ENCODE measurements around the gene PDE9A. TPM values are rescaled to one million over a fixed set of nuclear protein-coding genes. Genes with fewer than 3 reads are reported as not detected.

Gene PDE9A
- total RNA-seq, 4 donors from 2014 or later, result 26.7 to 30.6 (median 28.7) TPM

DNA sequence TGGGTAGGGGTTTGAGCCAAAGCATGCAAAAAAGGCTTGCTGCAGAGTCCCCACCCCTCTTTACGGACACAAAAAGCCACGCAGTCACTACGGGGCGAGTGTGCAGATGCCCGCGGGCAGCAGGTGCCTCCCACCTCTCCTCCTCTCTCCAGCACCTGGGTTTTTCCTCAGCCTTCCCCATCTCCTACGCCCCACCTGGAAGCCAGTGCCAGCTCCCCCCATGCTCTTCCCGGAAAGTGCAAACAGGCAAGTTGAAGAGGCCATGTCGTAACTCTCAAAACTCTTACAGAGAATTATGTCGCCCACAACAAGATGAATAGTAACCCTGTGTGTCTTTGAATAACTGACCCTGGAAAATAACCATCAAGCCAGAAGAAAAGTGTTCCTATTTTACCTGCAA, 82.5 kb downstream of the PDE9A start:
- DNase-seq (ENCODE audit: low spot score in 2 of 2), result no peak
- Histone ChIP-seq H3K27me3 (no peaks in the 10 kb centered on the region), H3K4me1 (peaks cover 0 to 28% (median 21%) of the 10 kb centered on the region in 4 donors), H3K4me3 (no peak overlapping the region), H3K9me3 (no peaks in the 10 kb centered on the region), H3K36me3 (peaks cover 0 to 46% (median 2%) of the 10 kb centered on the region in 3 donors), H3K27ac (no peak overlapping the region)
- TF ChIP-seq POLR2A (IDR thresholded peaks at IDR 0.05) (no peak), EP300 (IDR thresholded peaks at IDR 0.05) (no peak)
- TF ChIP-seq, protein P1, sequence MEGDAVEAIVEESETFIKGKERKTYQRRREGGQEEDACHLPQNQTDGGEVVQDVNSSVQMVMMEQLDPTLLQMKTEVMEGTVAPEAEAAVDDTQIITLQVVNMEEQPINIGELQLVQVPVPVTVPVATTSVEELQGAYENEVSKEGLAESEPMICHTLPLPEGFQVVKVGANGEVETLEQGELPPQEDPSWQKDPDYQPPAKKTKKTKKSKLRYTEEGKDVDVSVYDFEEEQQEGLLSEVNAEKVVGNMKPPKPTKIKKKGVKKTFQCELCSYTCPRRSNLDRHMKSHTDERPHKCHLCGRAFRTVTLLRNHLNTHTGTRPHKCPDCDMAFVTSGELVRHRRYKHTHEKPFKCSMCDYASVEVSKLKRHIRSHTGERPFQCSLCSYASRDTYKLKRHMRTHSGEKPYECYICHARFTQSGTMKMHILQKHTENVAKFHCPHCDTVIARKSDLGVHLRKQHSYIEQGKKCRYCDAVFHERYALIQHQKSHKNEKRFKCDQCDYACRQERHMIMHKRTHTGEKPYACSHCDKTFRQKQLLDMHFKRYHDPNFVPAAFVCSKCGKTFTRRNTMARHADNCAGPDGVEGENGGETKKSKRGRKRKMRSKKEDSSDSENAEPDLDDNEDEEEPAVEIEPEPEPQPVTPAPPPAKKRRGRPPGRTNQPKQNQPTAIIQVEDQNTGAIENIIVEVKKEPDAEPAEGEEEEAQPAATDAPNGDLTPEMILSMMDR (IDR thresholded peaks at IDR 0.05), result no peak
- whole genome bisulfite sequencing, 2 donors, result 89 to 90% methylated on average over 10 of the region's 10 CpGs

- Histone ChIP-seq H3K27me3 (no peaks in the 10 kb centered on the region), H3K4me1 (peaks cover 0 to 37% (median 23%) of the 10 kb centered on the region in 4 donors), H3K36me3 (peaks cover 0 to 43% (median 2%) of the 10 kb centered on the region in 3 donors), H3K27ac (peak overlapping the region in 2 of 4 donors; percentile 64 to 82), H3K4me3 (no peak overlapping the region), H3K9me3 (no peaks in the 10 kb centered on the region)
- DNase-seq (ENCODE audit: low spot score in 2 of 2), result no peak
- no peak for TF ChIP-seq POLR2A (IDR thresholded peaks at IDR 0.05)
- no peak for TF ChIP-seq EP300 (IDR thresholded peaks at IDR 0.05)
- TF ChIP-seq, protein P1 (IDR thresholded peaks at IDR 0.05), result no peak
- WGBS, 2 donors, result 86 to 89% methylated on average over 11 to 12 of the region's 12 CpGs
Observed at GRCh38 chr21:42736646-42737350, 83.4 kb downstream of the PDE9A start.

DNA sequence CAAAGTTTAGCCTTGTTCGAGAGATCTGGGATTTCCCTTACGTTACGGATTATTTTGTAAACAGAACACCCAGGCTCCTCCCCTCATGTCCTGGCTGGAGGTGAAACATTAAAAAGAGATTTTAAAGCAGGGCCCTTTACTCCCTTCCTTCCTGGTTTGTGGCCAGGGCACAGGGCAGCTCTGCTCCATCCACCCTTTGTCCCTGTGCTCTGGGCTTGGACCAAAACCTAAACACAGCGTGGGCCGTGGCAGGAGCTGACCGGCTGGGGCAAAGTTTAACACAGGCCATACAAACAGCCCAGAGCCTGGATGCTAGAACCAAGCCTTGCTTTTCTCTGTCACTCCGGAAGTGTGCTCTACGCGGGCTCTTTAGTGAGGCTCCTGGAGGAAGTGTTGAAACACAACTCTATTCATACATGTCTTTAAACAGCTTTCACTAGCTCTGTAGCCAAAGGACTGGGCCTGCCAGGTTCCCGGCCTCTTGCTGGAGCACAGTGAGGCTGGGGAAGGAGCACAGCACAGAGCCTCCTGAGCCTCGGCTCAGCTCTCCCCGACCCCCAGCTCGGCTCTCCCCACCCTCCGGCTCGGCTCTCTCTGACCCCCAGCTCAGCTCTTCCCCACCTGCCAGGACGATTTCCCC, 84.7 kb downstream of the PDE9A start:
- DNase-seq (ENCODE audit: low spot score in 2 of 2), result no peak
- TF ChIP-seq, protein P1 (IDR thresholded peaks at IDR 0.05), result no peak
- peak in 1 of 2 donors; percentile 61 for TF ChIP-seq EP300 (IDR thresholded peaks at IDR 0.05)
- H3K27me3 ChIP-seq, result no peaks in the 10 kb centered on the region
- peaks cover 0 to 37% (median 2%) of the 10 kb centered on the region in 3 donors for H3K36me3 ChIP-seq
- no peaks in the 10 kb centered on the region for H3K9me3 ChIP-seq
- H3K27ac ChIP-seq, result peak overlapping the region; percentile 64 to 82 (median 72)
- H3K4me1 ChIP-seq, result peaks cover 0 to 41% (median 24%) of the 10 kb centered on the region in 4 donors
- no peak overlapping the region for H3K4me3 ChIP-seq
- WGBS, 2 donors, result 11 to 21% methylated on average over 12 to 16 of the region's 16 CpGs

DNA sequence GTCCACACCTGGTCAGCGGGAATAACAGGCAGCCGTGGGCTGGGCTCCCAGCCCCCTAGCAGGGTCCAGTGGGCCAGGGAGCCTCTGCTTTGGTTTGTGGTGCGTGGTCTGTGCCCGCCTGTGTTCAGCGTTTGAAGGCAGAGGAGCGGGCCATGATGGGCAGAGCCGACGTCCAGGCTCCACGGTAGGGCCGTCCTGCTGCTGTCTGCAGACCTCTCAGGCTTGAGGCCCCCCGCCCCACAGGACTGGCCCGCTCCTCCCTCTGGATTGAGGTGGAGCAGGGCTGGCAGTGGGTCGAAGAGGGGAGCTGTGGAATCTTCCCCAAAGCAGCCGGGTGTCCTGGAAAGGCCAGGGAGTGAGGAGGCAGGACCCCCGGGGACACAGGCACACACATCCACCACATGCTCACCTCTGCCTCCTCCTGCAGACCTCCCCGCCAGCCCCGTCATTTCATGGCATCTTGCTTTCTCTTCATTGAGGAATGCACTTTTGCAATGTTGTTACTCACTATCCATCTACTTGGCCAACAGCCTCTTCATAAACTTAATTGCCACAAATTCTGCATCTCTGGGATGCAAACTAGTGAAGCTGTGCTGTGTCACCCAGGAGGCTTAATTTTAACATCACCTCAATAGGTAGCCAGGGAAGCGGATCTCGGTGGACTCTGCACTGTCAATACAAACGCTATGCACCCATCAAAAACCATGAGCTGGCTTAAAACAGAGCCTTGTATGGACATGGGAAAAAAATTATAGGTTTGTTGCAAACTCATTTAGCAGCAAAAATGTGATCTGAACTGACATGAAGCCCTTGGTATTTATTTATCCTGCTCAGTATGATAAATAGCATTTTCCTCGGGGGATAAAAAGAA, 85.9 kb downstream of the PDE9A start:
- DNase-seq (ENCODE audit: low spot score in 2 of 2), result no peak

More for the DNA sequence above, 85.9 kb downstream of the PDE9A start:
- WGBS, 2 donors, result 93 to 94% methylated on average over 16 to 18 of the region's 21 CpGs
- no peaks in the 10 kb centered on the region for H3K9me3 ChIP-seq
- peak overlapping the region; percentile 64 to 82 (median 72) for H3K27ac ChIP-seq
- no peak overlapping the region for H3K4me3 ChIP-seq
- TF ChIP-seq POLR2A (IDR thresholded peaks at IDR 0.05), result no peak
- TF ChIP-seq EP300 (IDR thresholded peaks at IDR 0.05), result no peak
- TF ChIP-seq, protein P1 (IDR thresholded peaks at IDR 0.05), result no peak
- peaks cover 0 to 30% (median 2%) of the 10 kb centered on the region in 3 donors for H3K36me3 ChIP-seq
- no peaks in the 10 kb centered on the region for H3K27me3 ChIP-seq
- H3K4me1 ChIP-seq, result peaks cover 0 to 49% (median 24%) of the 10 kb centered on the region in 4 donors
